ENCODE measurements around the gene CENPV.

Gene CENPV

GRCh38 chr17:16319969-16320368 is 33.3 kb downstream of the CENPV start:
- Histone ChIP-seq H3K18ac (ENCODE audit: low read depth in 1 of 2, low read length in 2 of 2) (no peak overlapping the region), H3K27ac (ENCODE audit: low read length, poor library complexity, severe bottlenecking) (no peak overlapping the region), H2AFZ (ENCODE audit: low read depth, low read length) (no peak overlapping the region), H3K4me3 (ENCODE audit: insufficient read depth in 1 of 2, low read depth in 1 of 2, low read length in 2 of 2) (no peak overlapping the region), H4K8ac (ENCODE audit: low read length) (no peak overlapping the region), H2BK15ac (ENCODE audit: low read depth, poor library complexity, severe bottlenecking) (no peak overlapping the region), H3K79me1 (replicated peaks; ENCODE audit: low read length, poor library complexity, severe bottlenecking) (peaks cover 2% of the 10 kb centered on the region), H3K4me1 (ENCODE audit: control insufficient read depth, insufficient read depth, low read depth, low read length) (peaks cover 6% of the 10 kb centered on the region), H3K27me3 (ENCODE audit: control insufficient read depth in 1 of 2, insufficient read depth in 1 of 2, low read length in 2 of 2) (no peaks in the 10 kb centered on the region), H4K91ac (ENCODE audit: low read length) (no peak overlapping the region), H2BK5ac (ENCODE audit: low read depth, low read length, poor library complexity, severe bottlenecking) (no peak overlapping the region), H3K23ac (ENCODE audit: low read length in 2 of 2) (no peak overlapping the region), H3K4ac (ENCODE audit: low read depth in 1 of 2, low read length in 2 of 2) (no peak overlapping the region), H3K36me3 (ENCODE audit: control insufficient read depth in 1 of 2, insufficient read depth in 2 of 2, low read depth in 1 of 2, low read length in 2 of 2) (peaks cover 9 to 21% of the 10 kb centered on the region in 2 experiments), H3K9me3 (ENCODE audit: control insufficient read depth, low read length) (no peaks in the 10 kb centered on the region), H2AK5ac (ENCODE audit: low read length, severe bottlenecking) (no peak overlapping the region), H2BK120ac (ENCODE audit: low read depth, low read length) (no peak overlapping the region), H2BK12ac (ENCODE audit: low read length in 2 of 2) (no peak overlapping the region), H3K9ac (ENCODE audit: low read length) (no peak overlapping the region), H3K14ac (ENCODE audit: low read length in 2 of 2) (no peak overlapping the region), H3K4me2 (ENCODE audit: low read length, poor library complexity, severe bottlenecking) (no peak overlapping the region)
- 95% methylated on average over 3 of the region's 3 CpGs for WGBS
- no peak for DNase-seq

GRCh38 chr17:16314859-16315258 is 38.4 kb downstream of the CENPV start:
- H4K8ac ChIP-seq (ENCODE audit: low read length), result no peak overlapping the region
- no peaks in the 10 kb centered on the region for H3K9me3 ChIP-seq (ENCODE audit: control insufficient read depth, low read length)
- H3K36me3 ChIP-seq (ENCODE audit: control insufficient read depth in 1 of 2, insufficient read depth in 2 of 2, low read depth in 1 of 2, low read length in 2 of 2), result peaks cover 11 to 21% of the 10 kb centered on the region in 2 experiments
- no peak overlapping the region for H2BK15ac ChIP-seq (ENCODE audit: low read depth, poor library complexity, severe bottlenecking)
- no peak overlapping the region for H4K91ac ChIP-seq (ENCODE audit: low read length)
- H2BK12ac ChIP-seq (ENCODE audit: low read length in 2 of 2), result no peak overlapping the region
- no peak overlapping the region for H3K9ac ChIP-seq (ENCODE audit: low read length)
- no peak overlapping the region for H2AFZ ChIP-seq (ENCODE audit: low read depth, low read length)
- H2BK120ac ChIP-seq (ENCODE audit: low read depth, low read length), result no peak overlapping the region
- H3K4me1 ChIP-seq (ENCODE audit: control insufficient read depth, insufficient read depth, low read depth, low read length), result peaks cover 13% of the 10 kb centered on the region
- H3K14ac ChIP-seq (ENCODE audit: low read length in 2 of 2), result no peak overlapping the region
- no peak overlapping the region for H3K23ac ChIP-seq (ENCODE audit: low read length in 2 of 2)
- no peak overlapping the region for H3K18ac ChIP-seq (ENCODE audit: low read depth in 1 of 2, low read length in 2 of 2)
- 94% methylated on average over 3 of the region's 3 CpGs for WGBS
- no peak overlapping the region for H3K4me2 ChIP-seq (ENCODE audit: low read length, poor library complexity, severe bottlenecking)
- H3K4ac ChIP-seq (ENCODE audit: low read depth in 1 of 2, low read length in 2 of 2), result no peak overlapping the region
- no peak overlapping the region for H2BK5ac ChIP-seq (ENCODE audit: low read depth, low read length, poor library complexity, severe bottlenecking)
- peaks cover 4% of the 10 kb centered on the region for H3K79me1 ChIP-seq (replicated peaks; ENCODE audit: low read length, poor library complexity, severe bottlenecking)
- no peak overlapping the region for H3K4me3 ChIP-seq (ENCODE audit: insufficient read depth in 1 of 2, low read depth in 1 of 2, low read length in 2 of 2)
- peak overlapping the region; percentile 40 for H2AK5ac ChIP-seq (ENCODE audit: low read length, severe bottlenecking)
- DNase-seq, result no peak
- no peaks in the 10 kb centered on the region for H3K27me3 ChIP-seq (ENCODE audit: control insufficient read depth in 1 of 2, insufficient read depth in 1 of 2, low read length in 2 of 2)
- no peak overlapping the region for H3K27ac ChIP-seq (ENCODE audit: low read length, poor library complexity, severe bottlenecking)

- Histone ChIP-seq H3K27ac (ENCODE audit: low read length, poor library complexity, severe bottlenecking) (no peak overlapping the region), H3K4me1 (ENCODE audit: control insufficient read depth, insufficient read depth, low read depth, low read length) (peaks cover 13% of the 10 kb centered on the region), H3K23ac (ENCODE audit: low read length in 2 of 2) (no peak overlapping the region), H3K9me3 (ENCODE audit: control insufficient read depth, low read length) (no peaks in the 10 kb centered on the region), H3K4ac (ENCODE audit: low read depth in 1 of 2, low read length in 2 of 2) (no peak overlapping the region), H2BK120ac (ENCODE audit: low read depth, low read length) (no peak overlapping the region), H3K79me1 (replicated peaks; ENCODE audit: low read length, poor library complexity, severe bottlenecking) (peaks cover 4% of the 10 kb centered on the region), H2BK15ac (ENCODE audit: low read depth, poor library complexity, severe bottlenecking) (no peak overlapping the region), H3K9ac (ENCODE audit: low read length) (no peak overlapping the region), H2BK12ac (ENCODE audit: low read length in 2 of 2) (no peak overlapping the region), H2AFZ (ENCODE audit: low read depth, low read length) (no peak overlapping the region), H3K14ac (ENCODE audit: low read length in 2 of 2) (no peak overlapping the region), H2AK5ac (ENCODE audit: low read length, severe bottlenecking) (no peak overlapping the region), H3K4me3 (ENCODE audit: insufficient read depth in 1 of 2, low read depth in 1 of 2, low read length in 2 of 2) (no peak overlapping the region), H3K27me3 (ENCODE audit: control insufficient read depth in 1 of 2, insufficient read depth in 1 of 2, low read length in 2 of 2) (no peaks in the 10 kb centered on the region), H3K18ac (ENCODE audit: low read depth in 1 of 2, low read length in 2 of 2) (no peak overlapping the region), H3K4me2 (ENCODE audit: low read length, poor library complexity, severe bottlenecking) (no peak overlapping the region), H2BK5ac (ENCODE audit: low read depth, low read length, poor library complexity, severe bottlenecking) (no peak overlapping the region), H4K91ac (ENCODE audit: low read length) (no peak overlapping the region), H4K8ac (ENCODE audit: low read length) (no peak overlapping the region), H3K36me3 (ENCODE audit: control insufficient read depth in 1 of 2, insufficient read depth in 2 of 2, low read depth in 1 of 2, low read length in 2 of 2) (peaks cover 11 to 21% of the 10 kb centered on the region in 2 experiments)
- DNase-seq, result peak; percentile 34
Observed at GRCh38 chr17:16314189-16314588, 39.1 kb downstream of the CENPV start.

- no peak overlapping the region for H3K4me3 ChIP-seq (ENCODE audit: insufficient read depth in 1 of 2, low read depth in 1 of 2, low read length in 2 of 2)
- H3K9me3 ChIP-seq (ENCODE audit: control insufficient read depth, low read length), result no peaks in the 10 kb centered on the region
- no peak overlapping the region for H2AK5ac ChIP-seq (ENCODE audit: low read length, severe bottlenecking)
- H2BK15ac ChIP-seq (ENCODE audit: low read depth, poor library complexity, severe bottlenecking), result no peak overlapping the region
- H3K36me3 ChIP-seq (ENCODE audit: control insufficient read depth in 1 of 2, insufficient read depth in 2 of 2, low read depth in 1 of 2, low read length in 2 of 2), result peaks cover 11 to 21% of the 10 kb centered on the region in 2 experiments
- H3K27me3 ChIP-seq (ENCODE audit: control insufficient read depth in 1 of 2, insufficient read depth in 1 of 2, low read length in 2 of 2), result no peaks in the 10 kb centered on the region
- no peak overlapping the region for H2BK12ac ChIP-seq (ENCODE audit: low read length in 2 of 2)
- no peak overlapping the region for H3K23ac ChIP-seq (ENCODE audit: low read length in 2 of 2)
- H2AFZ ChIP-seq (ENCODE audit: low read depth, low read length), result no peak overlapping the region
- no peak overlapping the region for H2BK120ac ChIP-seq (ENCODE audit: low read depth, low read length)
- H3K4me1 ChIP-seq (ENCODE audit: control insufficient read depth, insufficient read depth, low read depth, low read length), result peaks cover 13% of the 10 kb centered on the region
- H3K4me2 ChIP-seq (ENCODE audit: low read length, poor library complexity, severe bottlenecking), result no peak overlapping the region
- 92% methylated on average over 5 of the region's 7 CpGs for WGBS
- no peak overlapping the region for H2BK5ac ChIP-seq (ENCODE audit: low read depth, low read length, poor library complexity, severe bottlenecking)
- H3K14ac ChIP-seq (ENCODE audit: low read length in 2 of 2), result no peak overlapping the region
- no peak overlapping the region for H3K18ac ChIP-seq (ENCODE audit: low read depth in 1 of 2, low read length in 2 of 2)
- peaks cover 4% of the 10 kb centered on the region for H3K79me1 ChIP-seq (replicated peaks; ENCODE audit: low read length, poor library complexity, severe bottlenecking)
- no peak for DNase-seq
- H4K91ac ChIP-seq (ENCODE audit: low read length), result no peak overlapping the region
- peak overlapping the region; percentile 60 for H3K27ac ChIP-seq (ENCODE audit: low read length, poor library complexity, severe bottlenecking)
- no peak overlapping the region for H3K9ac ChIP-seq (ENCODE audit: low read length)
- no peak overlapping the region for H3K4ac ChIP-seq (ENCODE audit: low read depth in 1 of 2, low read length in 2 of 2)
- no peak overlapping the region for H4K8ac ChIP-seq (ENCODE audit: low read length)
Observed at GRCh38 chr17:16313139-16314090, 39.9 kb downstream of the CENPV start.
